Bronchial epithelial cell (primary cell): Measurements from ENCODE around the gene ASRGL1. TPM values are rescaled to one million over a fixed set of nuclear protein-coding genes. Genes with fewer than 3 reads are reported as not detected.

ENCODE experiments used
- DNase-seq: peaks from one replicate; pipeline ENCODE4 v3.0.0-alpha.2; 2010; ENCODE audit warnings: low read depth
- FAIRE-seq: peaks from 2 replicates; lab custom pipeline; 2011; peaks lifted over from hg19 to GRCh38; lab: Jason Lieb, UNC
- H3K27me3 ChIP-seq: 2 replicates; pipeline ENCODE4 v1.5.1; 2011; ENCODE audit warnings: low read length; ENCODE audit not compliant: control insufficient read depth, insufficient read depth
- H3K36me3 ChIP-seq: 2 replicates; pipeline ENCODE4 v1.5.1; 2011; ENCODE audit warnings: low read length; ENCODE audit not compliant: control insufficient read depth, insufficient read depth
- H3K4me3 ChIP-seq: 2 replicates; pipeline ENCODE4 v1.5.1; 2011; ENCODE audit warnings: mild to moderate bottlenecking, low read depth, low read length, control low read depth
- total RNA-seq: library from RNA; depleted of rRNA; stranded (reverse); fragments of >200 nt; gene quantifications from 2 replicates; pipeline ENCODE4 v1.2.1, GENCODE V29; 2014
- TF ChIP-seq, protein P1 (sequence below): IDR thresholded peaks from 2 replicates; pipeline ENCODE4 v1.5.1; 2011; ENCODE audit warnings: mild to moderate bottlenecking, moderate library complexity, low read length, control low read depth, inconsistent platforms; ENCODE audit not compliant: insufficient read depth, severe bottlenecking

The ASRGL1 gene
- total RNA-seq, 1 donor from 2014 or later = 0.53 TPM

DNA sequence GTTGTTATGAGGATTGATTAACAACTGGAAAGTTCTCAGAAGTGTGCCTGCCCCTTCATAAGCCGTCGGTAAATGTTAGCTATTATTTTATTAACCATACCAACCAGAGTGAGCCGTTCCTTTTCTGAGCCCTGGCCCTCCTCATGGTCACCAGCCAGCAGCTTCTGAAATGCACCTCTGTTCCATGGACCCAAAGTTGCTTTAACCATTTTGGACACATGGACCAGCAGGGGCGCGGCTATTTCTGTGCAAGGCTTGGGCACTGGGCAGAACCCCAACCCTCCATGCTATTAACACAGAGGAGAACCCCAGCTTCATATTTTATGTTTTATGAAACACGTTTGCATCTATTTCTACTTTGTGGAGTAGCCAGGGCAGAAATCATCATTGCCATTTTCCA, 63.0 kb downstream of the ASRGL1 start:
- FAIRE-seq = no peak
- no peak for DNase-seq
- Histone ChIP-seq H3K27me3 (no peaks in the 10 kb centered on the region), H3K36me3 (no peaks in the 10 kb centered on the region), H3K4me3 (no peak overlapping the region)
- TF ChIP-seq, protein P1, sequence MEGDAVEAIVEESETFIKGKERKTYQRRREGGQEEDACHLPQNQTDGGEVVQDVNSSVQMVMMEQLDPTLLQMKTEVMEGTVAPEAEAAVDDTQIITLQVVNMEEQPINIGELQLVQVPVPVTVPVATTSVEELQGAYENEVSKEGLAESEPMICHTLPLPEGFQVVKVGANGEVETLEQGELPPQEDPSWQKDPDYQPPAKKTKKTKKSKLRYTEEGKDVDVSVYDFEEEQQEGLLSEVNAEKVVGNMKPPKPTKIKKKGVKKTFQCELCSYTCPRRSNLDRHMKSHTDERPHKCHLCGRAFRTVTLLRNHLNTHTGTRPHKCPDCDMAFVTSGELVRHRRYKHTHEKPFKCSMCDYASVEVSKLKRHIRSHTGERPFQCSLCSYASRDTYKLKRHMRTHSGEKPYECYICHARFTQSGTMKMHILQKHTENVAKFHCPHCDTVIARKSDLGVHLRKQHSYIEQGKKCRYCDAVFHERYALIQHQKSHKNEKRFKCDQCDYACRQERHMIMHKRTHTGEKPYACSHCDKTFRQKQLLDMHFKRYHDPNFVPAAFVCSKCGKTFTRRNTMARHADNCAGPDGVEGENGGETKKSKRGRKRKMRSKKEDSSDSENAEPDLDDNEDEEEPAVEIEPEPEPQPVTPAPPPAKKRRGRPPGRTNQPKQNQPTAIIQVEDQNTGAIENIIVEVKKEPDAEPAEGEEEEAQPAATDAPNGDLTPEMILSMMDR = no peak

DNA sequence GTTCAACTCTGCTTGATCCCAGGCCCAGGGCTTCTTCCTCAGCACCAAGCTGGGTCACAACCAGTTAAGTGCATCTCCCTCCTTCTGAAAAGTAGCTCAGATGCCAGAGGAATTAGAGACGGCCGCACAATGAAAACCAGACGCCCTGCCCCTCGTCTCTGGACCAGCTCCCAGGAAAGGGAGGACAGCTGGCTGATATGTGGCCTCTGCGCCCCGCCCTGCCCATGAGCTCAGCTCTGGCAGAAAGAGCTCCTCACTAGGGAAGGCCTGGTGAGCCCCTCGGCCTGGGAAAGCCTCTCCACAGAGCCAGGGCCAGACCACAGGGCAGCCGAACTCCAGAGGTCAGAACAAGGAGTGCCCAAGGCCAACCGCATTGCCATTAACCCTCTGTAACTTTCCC, 63.5 kb downstream of the ASRGL1 start:
- H3K27me3 ChIP-seq = no peaks in the 10 kb centered on the region
- TF ChIP-seq, protein P1 = no peak
- no peak overlapping the region for H3K4me3 ChIP-seq
- FAIRE-seq (no peak), DNase-seq (no peak)
- H3K36me3 ChIP-seq = no peaks in the 10 kb centered on the region

DNA sequence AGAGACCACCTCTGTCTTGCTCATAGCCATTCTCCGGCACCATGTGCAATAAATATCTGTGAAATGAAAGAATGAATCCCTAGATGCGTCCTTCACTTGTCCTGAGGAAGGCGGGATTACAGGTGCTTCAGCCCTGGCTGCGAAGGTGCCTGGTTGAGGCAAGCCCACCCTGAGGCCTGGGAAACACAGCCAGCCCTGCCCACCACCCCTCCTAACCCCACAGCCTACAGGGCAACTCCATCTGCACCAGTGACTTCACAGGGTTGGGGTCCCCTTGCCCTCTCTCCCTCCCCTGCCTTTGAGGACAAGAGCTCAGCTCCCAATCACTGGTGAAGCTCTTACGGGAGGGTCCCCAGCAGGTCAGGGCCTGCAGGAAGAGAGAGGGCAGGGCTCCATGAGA, 64.1 kb downstream of the ASRGL1 start:
- FAIRE-seq = no peak
- Histone ChIP-seq H3K4me3 (no peak overlapping the region), H3K27me3 (no peaks in the 10 kb centered on the region), H3K36me3 (no peaks in the 10 kb centered on the region)
- DNase-seq = no peak
- TF ChIP-seq, protein P1 = no peak

DNA sequence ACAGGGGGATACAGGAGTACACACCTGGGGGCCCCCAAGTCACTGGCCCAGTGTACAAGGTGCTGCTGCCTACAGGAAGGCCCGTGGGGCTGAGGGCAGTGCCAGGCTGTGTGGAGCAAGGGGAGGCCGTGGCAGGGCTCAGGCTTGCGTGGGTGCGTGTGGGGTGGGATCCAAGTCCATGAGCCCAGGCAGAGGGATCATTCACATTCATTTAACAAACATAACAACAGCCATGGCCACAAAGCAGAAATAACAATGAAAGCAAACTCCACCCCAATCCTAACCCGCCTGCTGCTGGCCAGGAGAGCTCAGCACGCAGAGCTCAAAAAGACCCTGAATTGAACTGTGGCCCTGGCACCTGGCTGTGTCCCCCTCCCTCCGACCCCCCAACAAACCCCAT, 64.6 kb downstream of the ASRGL1 start:
- Histone ChIP-seq H3K27me3 (no peaks in the 10 kb centered on the region), H3K36me3 (no peaks in the 10 kb centered on the region), H3K4me3 (no peak overlapping the region)
- DNase-seq (no peak), FAIRE-seq (no peak)
- TF ChIP-seq, protein P1 = no peak

DNA sequence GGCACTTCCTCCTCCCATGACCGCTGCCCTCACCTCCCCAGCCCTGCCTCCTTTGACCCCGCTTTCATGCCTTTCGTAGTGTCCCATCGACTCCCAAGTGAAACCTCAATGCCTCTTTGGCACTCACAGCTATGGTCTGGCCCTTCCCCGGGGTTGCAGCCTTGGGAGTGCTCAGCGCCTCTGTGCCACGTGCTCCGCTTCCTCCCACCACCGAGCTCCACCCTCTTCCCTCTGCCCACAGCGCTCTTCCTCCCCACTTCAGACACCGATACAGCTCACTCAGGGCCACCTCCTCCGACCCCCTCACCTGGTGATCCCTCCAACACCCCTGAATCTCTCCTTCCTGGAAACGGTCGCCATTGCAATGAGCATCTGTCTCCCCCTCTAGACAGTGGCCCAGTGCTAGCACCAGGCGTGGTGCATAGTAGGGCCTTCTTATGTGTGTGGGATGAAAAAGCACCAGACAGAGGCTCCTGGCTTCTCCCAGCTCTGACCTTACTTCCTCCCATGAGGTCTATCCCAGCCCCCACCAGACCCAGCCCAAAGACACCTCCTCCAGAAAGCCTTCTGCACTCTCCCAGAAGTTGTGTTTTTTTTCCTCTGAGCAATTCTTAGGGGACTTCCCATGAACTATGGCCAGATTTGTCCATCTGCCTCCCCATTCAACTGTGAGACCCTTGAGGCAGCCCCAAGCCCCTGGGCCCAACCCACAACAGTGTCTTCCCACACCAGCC, 65.1 kb downstream of the ASRGL1 start:
- FAIRE-seq (no peak), DNase-seq (no peak)
- no peak overlapping the region for H3K4me3 ChIP-seq
- H3K27me3 ChIP-seq = no peaks in the 10 kb centered on the region
- TF ChIP-seq, protein P1 = no peak
- no peaks in the 10 kb centered on the region for H3K36me3 ChIP-seq
